Omental fat pad (tissue), 4 donors: Measurements from ENCODE around the gene LCE3A. TPM values are rescaled to one million over a fixed set of nuclear protein-coding genes. Genes with fewer than 3 reads are reported as not detected.

Source experiments
- ATAC-seq: fragments of 150-250 bp; one replicate; pipeline ENCODE4 v1.9.1; 2016; ENCODE audit warnings: mild to moderate bottlenecking, moderate library complexity; ENCODE audit not compliant: low FRiP score
- DNase-seq: peaks from one replicate; pipeline ENCODE4 v3.0.0-alpha.2; 2019; ENCODE audit warnings: low spot score
- total RNA-seq, 4 donors: library from RNA; depleted of rRNA; stranded (reverse); fragments of >200 nt; gene quantifications; one replicate each; pipeline ENCODE4 v1.1.0, GENCODE V29; 2016
- TF ChIP-seq, protein P1 (sequence below), 3 donors: fragments of 450-650 bp; IDR thresholded peaks; one replicate each; pipeline ENCODE4 v1.5.1; 2016 to 2017; ENCODE audit warnings: antibody characterized with exemption in 3 of 3, mild to moderate bottlenecking in 3 of 3, moderate library complexity in 2 of 3

Gene LCE3A
- total RNA-seq, 4 donors from 2014 or later: not detected

DNA sequence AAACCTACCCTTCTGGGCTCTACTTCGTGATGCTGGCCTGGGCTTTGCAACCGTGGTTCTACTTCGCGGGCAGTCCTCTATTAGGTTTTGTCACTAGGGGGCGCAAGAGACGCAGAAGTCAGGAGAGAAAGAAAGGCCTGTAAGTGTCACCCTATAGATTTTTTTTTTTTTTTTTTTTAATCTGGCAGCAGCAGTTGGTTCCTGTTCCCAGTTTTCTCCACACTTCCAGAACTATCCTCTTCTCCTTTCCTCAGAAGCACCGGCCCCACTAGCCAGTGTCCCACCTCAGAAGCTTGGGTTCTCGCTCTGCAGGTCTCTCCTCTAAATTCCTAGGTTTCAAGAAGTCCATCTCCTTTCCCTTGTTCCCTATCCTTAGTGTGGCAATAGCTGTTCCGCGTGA lies 31.2 kb upstream of the LCE3A start:
- DNase-seq (no peak), ATAC-seq (no peak)
- TF ChIP-seq, protein P1, sequence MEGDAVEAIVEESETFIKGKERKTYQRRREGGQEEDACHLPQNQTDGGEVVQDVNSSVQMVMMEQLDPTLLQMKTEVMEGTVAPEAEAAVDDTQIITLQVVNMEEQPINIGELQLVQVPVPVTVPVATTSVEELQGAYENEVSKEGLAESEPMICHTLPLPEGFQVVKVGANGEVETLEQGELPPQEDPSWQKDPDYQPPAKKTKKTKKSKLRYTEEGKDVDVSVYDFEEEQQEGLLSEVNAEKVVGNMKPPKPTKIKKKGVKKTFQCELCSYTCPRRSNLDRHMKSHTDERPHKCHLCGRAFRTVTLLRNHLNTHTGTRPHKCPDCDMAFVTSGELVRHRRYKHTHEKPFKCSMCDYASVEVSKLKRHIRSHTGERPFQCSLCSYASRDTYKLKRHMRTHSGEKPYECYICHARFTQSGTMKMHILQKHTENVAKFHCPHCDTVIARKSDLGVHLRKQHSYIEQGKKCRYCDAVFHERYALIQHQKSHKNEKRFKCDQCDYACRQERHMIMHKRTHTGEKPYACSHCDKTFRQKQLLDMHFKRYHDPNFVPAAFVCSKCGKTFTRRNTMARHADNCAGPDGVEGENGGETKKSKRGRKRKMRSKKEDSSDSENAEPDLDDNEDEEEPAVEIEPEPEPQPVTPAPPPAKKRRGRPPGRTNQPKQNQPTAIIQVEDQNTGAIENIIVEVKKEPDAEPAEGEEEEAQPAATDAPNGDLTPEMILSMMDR (IDR thresholded peaks at IDR 0.05): no peak

DNA sequence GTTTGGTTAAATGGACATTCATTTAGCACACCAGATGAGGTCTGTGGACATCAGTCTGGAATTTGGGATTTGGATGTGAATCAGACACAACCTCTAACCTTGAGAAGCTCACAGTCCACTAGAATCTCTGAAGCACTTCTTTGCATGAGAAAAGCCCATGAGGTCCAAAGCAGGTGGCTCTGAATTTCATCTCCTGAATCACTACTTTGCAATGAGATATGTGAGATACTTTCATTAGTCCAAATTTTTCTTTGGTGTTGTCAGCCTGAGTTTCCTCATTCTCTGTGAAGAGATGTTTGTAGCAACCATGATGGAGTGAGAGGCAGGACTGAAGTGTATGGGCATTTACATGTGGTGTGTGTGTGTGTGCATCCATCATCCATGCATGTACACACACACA lies 23.8 kb upstream of the LCE3A start:
- no peak for ATAC-seq
- TF ChIP-seq, protein P1 (IDR thresholded peaks at IDR 0.05): no peak
- DNase-seq: no peak

DNA sequence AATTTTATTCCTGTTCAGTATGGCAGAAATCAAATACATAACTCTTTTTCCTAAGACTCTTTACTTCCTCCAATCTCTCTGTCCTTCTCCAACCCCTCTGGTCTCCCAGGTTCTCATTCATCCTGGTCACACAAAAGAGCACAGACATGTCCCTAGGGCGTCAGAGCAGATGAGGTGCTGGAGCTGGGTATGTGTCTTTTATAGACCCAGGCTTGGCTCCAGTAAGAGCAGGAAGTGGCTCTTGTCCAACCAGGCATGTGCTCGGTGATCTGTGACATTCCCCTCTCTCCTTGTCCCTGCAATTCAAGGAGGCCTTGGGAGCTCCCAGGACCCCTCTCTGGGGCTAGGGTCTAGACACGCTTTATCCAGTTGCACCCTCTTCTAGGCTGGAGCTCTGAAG lies 22.2 kb upstream of the LCE3A start:
- DNase-seq (no peak), ATAC-seq (no peak)
- TF ChIP-seq, protein P1 (IDR thresholded peaks at IDR 0.05): no peak

DNA sequence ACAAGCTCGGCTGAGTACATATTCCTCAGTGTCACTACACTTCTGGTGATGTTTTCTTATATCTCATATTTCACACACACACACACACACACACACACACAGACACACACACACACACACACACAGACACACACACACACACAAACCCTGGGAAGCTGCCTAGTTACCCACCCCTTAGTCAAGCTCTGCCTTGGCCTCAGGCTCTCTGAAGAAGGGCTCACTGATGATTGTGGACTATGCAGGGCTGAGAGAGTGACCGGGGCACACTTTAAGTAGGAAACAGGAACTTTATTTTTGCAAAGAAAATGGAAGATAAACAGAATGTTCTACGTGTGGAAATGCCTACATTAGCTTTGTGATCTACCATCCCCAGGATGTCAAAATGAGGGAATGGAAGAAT lies 21.0 kb upstream of the LCE3A start:
- DNase-seq (no peak), ATAC-seq (no peak)
- TF ChIP-seq, protein P1 (IDR thresholded peaks at IDR 0.05): no peak

DNA sequence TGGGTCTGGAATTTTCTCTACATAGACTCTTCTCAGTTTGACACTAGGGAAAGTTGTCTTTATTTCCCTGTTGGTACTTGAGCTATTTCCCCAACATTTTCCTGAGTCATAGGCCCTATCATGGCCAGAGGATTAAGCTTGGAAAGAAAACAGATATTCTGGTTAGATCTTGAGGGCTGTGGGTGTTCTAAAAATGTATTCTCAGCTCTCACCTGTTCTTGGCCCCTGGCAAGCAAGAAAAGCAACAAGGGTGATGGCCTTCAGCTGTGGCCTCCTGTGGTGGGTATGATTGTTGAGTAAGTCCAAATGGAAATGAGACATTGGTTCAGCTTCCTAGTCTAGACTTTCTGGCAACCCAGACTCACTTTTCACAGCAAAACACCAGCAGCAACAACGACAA lies 17.4 kb upstream of the LCE3A start:
- no peak for DNase-seq
- no peak for ATAC-seq
- TF ChIP-seq, protein P1 (IDR thresholded peaks at IDR 0.05): no peak

DNA sequence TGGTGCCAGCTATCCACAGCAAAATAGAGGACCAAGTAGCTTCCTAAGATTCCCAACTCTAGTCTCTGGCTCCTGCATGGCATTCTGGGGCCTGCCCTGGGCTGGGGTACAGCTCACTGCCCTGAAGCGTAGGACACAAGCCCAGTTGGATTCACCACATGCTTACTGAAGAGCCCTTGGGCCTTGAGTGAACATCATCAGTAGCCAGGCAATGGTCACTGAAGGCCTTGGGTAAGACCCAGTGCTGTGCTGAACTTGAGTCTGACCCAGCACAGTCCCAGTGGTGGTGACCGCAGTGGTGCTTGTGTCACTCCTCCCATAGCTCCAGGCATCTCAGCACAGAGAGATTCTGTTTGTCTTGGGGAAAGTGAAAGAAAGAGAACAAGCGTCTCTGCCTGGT lies 7.7 kb upstream of the LCE3A start:
- no peak for ATAC-seq
- no peak for DNase-seq
- TF ChIP-seq, protein P1 (IDR thresholded peaks at IDR 0.05): no peak

DNA sequence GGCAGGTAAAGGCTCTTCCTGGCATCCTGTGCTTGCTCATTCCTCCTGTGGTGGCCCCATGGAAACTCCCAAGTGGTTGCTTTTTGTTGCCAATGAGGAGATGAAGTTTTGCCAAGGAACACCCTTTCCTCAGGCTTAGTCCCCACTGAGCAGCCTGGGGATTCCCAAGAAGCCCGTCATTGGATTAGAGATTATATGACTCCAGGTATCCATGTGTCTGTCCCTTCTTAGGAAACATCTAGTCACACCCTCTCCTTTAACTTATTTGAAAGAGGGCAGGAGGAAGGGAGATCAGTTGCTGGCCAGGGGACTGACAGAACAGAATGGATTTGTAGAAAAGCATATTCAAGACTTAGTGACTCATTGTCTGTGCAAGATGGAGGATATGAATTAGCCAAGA lies 3.8 kb upstream of the LCE3A start:
- TF ChIP-seq, protein P1 (IDR thresholded peaks at IDR 0.05): no peak
- DNase-seq (no peak), ATAC-seq (no peak)
